Measurements from ENCODE around the gene PTPN14.

DNA sequence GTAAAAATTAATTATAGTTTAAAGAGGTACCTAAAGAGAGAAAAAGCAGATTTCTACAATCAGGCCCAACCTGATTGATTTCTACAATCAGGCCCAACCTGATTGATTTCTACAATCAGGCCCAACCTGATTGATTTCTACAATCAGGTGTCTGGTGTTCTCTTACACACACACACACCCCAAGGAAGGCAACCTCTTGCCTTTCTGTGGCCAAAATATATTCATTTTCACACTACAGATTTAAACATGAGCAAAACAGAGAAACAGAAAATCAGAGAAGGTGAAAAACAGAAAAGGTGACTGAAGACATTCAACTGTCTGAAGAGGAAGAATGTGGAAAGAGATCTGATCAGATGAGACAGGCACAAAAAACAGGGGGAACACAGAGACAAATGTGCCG, 166.0 kb downstream of the PTPN14 start:
- TF ChIP-seq, protein P1, sequence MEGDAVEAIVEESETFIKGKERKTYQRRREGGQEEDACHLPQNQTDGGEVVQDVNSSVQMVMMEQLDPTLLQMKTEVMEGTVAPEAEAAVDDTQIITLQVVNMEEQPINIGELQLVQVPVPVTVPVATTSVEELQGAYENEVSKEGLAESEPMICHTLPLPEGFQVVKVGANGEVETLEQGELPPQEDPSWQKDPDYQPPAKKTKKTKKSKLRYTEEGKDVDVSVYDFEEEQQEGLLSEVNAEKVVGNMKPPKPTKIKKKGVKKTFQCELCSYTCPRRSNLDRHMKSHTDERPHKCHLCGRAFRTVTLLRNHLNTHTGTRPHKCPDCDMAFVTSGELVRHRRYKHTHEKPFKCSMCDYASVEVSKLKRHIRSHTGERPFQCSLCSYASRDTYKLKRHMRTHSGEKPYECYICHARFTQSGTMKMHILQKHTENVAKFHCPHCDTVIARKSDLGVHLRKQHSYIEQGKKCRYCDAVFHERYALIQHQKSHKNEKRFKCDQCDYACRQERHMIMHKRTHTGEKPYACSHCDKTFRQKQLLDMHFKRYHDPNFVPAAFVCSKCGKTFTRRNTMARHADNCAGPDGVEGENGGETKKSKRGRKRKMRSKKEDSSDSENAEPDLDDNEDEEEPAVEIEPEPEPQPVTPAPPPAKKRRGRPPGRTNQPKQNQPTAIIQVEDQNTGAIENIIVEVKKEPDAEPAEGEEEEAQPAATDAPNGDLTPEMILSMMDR (conservative IDR thresholded peaks at IDR 0.05 in 1 of 2, IDR thresholded peaks at IDR 0.05 in 1 of 2; ENCODE audit: extremely low read depth in 1 of 2, insufficient read depth in 1 of 2, low read depth in 1 of 2, low read length in 2 of 2) = no peak
- no peak for TF ChIP-seq EZH2 (IDR thresholded peaks at IDR 0.05; ENCODE audit: borderline replicate concordance, low read length)
